GM18502 (cell line): ENCODE measurements around the gene ACIN1.
A peak's percentile ranks its signal among the peaks of the same experiment; 100 is the strongest.

Experiments used
- ATAC-seq: cut with Tn5 transposase; IDR thresholded peaks from one replicate; pipeline ENCODE4 v1.9.1; 2021; ENCODE audit warnings: mild to moderate bottlenecking; ENCODE audit not compliant: unreplicated experiment, poor library complexity

Gene ACIN1

DNA sequence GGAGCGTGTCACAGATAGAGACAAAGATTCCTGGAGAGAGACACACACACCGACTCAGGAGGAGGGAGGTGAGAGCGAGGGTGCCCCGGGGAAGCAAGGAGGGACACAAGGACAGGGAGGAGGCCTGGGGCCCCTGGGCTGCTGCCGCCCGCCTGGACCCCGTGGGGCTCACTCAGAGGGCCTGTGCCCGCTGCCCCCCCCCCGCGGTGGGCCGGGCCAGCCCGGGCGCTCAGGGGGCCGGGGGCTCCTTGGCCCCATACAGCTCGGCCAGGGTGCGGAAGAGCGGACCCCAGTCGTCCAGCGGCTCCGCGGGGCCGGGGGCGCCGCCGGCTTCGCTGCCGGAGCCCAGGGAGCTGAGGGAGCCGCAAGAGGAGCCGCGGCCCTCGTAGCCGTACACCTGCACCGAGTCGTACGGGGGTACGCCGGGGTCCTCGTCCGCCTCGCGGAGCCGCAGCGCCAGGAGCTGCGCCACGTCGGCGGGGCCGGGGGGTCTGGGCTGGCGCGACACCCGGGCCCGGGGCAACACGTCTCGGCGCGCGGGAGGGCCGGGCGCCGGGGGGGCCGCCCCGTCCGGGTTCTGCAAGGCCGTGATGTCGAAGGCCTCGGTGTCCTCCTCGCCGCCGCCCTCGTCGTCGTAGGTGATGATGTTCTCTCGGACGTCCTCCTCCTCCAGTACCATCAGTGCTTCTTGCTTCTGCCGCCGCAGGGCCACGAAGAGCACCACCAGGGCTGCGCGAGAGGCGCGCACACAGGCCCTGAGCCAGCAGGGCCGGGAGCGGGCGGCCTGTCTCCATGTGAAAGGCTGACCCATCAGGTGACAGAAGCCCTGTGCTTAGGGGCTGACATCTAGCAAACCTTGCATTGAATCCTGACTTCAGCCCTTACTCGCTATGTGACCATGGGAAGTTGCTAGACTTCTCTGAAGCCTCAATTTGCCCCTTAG, 46.9 kb downstream of the ACIN1 start:
- no peak for ATAC-seq

DNA sequence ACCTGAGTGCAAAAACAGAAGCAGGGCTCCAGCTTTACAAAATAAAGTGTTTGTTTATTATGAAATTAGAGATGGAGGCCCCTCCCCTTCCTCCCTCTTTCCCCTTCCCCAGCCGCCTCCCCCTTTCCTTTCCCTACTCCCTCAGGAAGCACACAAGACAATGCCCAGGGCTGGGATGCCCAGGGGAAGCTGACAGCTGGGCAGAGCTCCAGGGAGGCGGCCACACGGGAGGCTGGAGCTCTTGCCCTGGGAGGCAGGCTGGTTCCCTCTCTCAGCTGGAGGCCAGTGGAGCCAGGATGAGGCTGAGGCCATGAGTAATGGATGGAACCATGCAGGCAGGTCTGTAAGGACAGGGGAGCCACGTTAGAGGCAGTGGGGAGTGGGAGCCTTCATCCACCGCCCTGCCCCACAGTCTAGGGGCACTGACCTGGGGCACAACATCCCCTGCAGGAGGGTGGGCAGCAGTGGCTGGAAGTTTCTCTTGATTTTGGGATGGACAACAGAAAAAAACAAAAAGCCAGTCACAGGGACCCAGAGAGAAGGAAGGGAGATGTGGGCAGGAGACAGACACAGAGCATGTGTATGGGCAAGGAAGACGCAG, 47.8 kb downstream of the ACIN1 start:
- ATAC-seq: no peak

DNA sequence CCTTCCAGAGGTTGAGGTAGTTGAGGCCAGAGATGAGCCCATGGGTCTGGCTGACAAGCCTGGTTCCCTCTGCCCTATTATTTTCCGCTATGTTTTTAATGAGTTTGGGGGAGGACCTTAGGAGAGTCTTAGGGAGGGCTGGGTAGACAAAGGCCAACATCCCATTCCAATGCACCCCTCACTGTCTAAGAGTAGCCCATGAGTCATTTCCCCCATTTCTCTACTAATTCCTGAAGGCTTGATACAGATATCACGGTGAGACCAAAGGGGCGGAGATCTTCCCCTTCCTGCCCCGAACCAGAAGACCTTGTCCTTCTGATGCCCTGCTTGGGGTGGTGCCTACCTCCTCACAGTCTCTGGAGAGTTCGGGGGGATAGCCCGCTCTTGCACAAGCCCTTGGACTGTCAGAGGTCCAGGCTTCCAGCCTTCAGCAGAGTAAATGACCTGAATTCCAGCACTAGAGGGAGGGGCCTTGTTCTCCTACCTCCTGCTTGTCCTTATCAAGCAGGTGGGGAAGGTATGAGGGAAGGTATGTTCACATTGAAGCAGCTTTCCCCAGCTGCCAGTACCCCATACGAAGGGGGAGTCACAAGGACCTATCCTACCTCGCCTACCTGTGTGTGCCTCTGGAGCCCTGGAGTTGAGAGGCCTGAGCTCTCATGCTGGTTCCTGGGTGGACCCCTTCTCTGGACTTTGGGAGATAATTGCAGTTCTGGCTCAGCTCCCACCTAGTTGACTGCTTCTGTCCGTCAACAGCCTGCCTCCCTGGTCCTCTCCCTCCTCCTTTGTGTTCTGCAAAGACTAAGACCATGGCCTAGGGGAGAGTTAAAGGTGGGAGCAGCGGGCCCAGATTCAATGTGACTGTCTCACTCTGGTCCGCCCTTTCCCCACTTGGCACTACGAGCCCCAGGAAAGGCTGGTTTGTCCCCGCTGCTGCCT, 49.2 kb downstream of the ACIN1 start:
- no peak for ATAC-seq

DNA sequence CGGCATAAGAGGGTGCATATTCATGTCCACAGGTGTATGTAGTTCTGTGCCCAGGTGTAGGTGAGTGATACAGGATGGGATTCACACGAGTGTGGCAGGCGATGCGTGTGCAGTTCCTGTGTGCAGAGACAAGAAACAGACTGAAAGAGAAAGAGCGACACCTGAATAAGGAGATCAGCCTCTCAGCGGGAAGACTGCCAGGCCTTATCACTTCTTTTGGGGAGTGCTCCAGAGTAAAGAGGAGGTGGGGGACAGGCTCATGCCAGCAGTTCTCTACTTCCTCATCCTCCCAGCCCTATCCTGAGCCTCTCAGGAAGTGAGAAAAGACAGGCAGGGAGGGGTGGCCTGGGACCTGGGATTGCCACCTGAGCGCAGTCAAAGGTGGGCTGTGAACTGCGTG, 50.1 kb downstream of the ACIN1 start:
- ATAC-seq: no peak

DNA sequence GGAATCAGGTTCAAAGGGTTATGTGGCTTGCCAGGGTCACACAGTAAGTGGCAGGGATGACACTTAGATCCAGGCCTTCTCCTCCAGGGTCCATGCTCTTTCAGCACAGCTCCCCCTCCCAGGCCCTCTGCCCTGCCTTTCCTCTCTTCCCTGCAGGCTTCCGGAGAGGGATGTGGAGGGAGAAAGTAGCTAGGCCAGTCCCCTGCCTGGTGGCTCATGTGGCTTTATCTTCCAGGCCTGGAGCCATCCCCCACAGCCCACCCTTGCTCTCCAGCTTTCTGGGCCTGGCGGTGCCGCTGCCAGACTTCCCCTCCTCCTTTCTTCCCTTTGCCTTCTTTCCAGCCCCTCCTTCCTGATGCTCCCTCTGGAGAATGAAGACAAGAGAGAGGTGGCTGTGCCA, 51.2 kb downstream of the ACIN1 start:
- no peak for ATAC-seq

DNA sequence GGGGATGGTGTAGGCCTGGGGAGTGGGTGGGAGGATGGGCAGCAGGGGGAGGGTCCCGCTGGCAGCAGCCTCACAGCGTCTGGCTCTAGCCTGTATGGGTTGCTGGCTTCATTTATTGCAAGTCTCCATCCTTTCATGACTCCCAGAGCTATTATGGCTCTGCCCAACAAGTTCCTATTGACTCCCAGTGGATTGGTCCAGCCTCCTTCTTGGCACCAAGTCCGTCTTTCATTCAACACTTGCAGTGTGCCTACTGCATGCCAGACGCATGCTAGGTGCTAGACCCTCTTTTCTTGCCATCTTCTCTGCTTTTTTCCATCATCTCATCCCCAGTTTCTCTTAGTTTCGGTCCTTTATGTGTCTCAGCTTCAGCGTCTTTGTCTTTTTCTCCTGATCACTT, 51.8 kb downstream of the ACIN1 start:
- no peak for ATAC-seq

DNA sequence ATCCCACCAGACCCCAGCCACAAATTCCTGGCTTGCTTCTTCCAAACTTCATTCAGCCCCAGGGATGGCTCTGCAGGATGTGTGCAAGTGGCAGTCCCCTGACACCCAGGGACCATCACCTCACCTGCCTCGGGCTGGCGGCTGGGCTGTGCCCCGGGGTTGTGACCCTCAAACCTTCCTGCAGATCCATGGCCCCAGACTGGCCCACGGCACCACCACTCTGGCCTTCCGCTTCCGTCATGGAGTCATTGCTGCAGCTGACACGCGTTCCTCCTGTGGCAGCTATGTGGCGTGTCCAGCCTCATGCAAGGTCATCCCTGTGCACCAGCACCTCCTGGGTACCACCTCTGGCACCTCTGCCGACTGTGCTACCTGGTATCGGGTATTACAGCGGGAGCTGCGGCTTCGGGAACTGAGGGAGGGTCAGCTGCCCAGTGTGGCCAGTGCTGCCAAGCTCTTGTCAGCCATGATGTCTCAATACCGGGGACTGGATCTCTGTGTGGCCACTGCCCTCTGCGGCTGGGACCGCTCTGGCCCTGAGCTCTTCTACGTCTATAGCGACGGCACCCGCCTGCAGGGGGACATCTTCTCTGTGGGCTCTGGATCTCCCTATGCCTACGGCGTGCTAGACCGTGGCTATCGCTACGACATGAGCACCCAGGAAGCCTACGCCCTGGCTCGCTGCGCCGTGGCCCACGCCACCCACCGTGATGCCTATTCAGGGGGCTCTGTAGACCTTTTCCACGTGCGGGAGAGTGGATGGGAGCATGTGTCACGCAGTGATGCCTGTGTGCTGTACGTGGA, 52.6 kb downstream of the ACIN1 start, which contains the start of gene PSMB11:
Gene PSMB11, plus strand, starts transcription at position 51 of the 804 bp plus-strand sequence. Its CDS starts 14 bp downstream, at position 65.
- no peak for ATAC-seq

DNA sequence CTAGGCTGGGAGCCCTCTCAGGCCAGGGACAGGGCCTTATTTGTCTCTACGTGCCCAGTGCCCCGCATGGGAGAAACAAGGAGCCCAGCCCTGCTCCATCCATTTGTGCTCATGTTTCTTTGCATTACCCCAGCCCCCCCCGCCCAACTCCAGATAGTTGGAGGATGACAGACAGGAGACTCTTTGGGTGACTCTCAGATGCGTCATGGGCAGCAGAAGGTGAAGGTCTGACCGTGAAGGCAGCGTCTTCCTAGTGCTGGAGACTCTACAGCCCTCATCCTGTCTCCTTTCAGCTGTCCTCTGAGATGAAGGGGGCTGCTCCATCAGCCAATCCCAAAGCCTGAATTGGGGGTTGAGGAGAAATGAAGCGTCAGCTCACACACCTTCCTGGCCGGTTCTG, 53.2 kb downstream of the ACIN1 start:
- no peak for ATAC-seq

DNA sequence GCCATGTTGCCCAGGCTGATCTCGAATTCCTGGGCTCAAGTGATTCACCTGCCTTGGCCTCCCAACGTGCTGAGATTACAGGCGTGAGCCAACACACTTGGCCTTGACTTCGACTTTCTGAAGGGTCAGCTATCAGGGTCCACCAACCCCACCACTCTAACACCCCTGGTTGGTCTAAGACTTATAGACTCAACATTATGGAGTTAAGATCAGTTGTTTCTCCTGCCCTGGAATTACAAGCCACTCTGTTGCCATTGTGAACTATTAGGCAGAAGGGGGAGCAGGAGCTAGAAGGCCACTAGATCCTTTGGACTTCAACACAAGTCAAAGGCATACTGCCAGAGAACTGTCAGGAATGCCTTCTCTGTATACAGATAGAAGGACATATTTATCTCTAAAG, 54.8 kb downstream of the ACIN1 start:
- no peak for ATAC-seq

DNA sequence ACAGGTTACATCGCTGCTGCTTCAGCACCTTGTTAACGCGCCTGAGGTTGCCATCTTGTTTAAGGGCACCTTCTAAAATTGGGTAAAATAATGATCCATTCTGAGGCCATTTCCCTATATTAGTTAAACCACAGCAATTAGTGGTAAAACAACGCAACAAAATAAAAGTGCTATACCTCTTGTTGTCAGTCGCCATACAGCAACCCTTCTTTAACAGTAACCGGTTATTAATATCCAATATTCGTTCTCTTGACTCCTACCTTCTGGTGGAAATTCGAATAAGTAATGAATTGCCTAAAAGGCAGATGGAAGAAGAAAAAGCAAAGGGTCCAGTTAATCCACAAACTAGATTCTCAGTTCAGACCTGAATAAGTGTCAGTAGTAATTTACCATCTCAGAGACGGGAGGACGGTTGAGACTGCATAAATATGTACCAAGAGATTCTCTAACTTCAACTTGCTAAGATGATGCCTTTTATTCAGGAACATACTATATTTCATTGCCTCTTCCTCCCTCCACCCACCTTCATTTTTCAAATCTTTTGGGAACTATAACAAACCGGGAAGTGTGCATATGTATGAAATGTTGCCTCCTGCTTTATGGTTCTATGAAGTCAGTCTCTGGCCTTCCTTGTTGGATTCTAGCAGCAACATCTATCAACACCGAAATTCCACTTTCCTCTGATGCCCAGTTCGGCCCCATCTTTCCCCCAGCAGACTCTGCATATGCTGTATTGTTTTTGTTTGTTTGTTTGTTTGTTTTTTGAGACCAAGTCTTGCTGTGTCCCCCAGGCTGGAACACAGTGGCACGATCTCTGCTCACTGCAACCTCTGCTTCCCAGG, 59.4 kb downstream of the ACIN1 start:
- ATAC-seq: no peak

DNA sequence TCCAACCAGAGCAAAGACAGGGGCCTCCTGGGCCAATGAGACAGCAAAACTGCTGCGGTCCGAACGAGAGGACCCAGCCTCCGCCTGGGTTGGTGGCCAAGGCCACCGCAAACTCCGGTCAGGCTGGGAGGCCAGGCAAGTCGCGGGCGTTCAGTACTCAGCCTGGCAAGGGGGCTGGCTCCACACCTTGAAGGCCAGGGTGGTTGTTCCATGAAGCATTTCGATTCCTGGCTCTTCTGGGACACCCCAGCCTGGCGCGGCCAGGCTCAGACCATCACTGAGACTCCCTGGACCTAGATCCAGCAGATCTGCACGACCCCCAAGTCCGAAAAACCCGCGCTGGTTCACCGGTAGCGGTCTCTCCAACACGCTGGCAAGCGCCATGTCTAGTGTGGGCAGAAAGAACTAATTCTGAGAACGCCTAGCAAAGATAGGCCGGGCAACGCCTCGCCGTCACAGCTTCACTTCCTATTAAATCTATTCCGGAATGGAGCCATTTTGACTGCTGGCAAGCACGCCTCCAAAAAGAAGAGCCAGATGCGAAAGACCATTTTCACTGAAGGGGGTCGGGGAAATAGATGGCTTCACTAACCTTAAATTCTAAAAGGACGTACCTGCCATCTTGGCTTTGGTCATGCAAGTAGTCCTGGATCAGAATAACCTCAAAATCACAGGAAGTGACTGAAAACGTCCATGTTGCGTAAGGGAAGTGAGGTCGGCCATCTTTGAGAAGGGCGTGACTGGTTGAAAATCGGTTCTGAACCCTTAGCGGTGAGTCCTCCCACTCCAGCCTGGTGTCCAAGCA, 60.2 kb downstream of the ACIN1 start, which contains the start of gene PSMB5:
Gene PSMB5, minus strand, starts transcription at position 403 of the 805 bp plus-strand sequence. Its CDS starts 19 bp downstream, at position 384.
- peak; percentile 93 for ATAC-seq

DNA sequence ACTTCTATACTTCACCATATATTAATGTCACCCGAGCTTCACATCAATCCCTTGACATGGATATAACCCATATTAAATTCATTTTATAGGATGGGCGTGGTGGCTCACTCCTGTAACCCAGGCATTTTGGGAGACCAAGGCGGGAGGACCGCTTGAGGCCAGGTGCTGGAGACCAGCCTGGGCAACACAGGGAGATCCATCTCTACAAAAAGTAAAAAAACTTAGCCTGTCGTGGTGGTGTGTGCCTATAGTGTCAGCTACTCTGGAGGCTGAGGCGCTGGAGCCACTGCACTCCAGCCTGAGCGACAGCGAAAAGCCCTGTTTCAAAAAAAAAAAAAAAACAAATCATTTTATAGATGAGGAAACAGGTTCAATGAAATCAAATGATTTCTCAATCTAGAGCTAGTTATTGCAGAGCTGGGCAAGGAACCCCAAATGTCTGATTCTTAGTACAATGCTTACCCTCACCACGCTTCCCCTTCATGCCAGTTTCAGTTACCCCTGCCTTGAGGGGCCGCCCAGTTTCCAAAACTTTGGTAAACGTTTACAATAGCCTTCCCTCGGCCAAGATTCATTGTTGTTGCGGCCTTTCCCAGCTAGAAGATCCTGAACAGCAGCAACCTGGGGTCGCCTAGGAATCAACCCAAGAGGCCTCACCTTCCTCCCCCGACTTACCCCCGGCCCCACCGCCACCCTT, 61.0 kb downstream of the ACIN1 start:
- no peak for ATAC-seq

DNA sequence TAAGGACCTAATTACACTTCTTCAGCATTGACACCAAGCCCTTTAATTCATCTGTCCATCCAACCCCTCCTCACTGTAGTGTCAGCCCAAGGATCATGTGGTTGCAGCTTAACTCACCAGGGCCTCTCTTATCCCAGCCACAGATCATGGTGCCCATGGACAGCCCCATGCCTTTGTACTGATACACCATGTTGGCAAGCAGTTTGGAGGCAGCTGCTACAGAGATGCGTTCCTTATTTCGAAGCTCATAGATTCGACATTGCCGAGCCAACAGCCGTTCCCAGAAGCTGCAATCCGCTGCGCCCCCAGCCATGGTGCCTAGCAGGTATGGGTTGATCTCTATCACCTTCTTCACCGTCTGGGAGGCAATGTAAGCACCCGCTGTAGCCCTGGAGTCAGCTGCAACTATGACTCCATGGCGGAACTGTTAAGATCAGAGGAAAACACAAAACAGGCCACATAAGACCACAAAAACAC, 61.6 kb downstream of the ACIN1 start:
- ATAC-seq: no peak

DNA sequence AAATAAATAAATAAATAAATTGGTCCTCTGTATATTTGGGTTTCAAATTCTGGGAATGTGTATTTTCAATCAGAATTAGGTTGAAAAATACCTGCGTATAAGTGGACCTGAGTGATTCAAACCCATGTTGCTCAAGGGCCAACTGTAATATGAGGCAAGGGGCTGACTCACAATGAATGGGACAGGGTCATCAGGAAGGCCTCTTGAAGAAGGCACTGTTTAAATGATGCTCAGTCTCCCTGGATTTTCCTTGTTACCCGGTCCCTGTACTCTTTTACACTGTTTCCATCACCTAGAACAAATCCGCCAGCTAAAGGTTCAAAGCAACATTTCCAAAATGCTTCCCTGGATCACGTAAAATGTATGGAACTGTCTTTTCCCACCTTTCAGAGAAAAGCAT, 64.0 kb downstream of the ACIN1 start:
- ATAC-seq: no peak

DNA sequence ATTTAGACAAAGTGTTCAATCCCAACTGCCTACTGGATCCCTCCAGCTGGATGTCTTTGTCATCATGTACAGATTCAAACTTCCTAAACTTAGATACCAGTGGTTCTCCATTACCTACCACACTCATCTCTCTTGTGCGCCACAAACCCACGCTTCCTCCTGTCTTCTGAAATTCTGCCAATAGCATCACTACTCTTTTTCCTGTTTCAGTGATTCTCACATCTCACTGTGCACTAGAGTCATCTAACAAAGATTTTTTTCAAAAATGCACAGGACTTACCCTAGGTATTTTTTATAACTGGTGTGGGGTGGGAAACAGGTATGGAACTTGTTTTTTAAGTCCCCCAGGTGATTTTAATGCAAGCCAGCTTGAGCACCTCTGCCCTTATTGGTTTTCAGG, 66.1 kb downstream of the ACIN1 start:
- no peak for ATAC-seq

DNA sequence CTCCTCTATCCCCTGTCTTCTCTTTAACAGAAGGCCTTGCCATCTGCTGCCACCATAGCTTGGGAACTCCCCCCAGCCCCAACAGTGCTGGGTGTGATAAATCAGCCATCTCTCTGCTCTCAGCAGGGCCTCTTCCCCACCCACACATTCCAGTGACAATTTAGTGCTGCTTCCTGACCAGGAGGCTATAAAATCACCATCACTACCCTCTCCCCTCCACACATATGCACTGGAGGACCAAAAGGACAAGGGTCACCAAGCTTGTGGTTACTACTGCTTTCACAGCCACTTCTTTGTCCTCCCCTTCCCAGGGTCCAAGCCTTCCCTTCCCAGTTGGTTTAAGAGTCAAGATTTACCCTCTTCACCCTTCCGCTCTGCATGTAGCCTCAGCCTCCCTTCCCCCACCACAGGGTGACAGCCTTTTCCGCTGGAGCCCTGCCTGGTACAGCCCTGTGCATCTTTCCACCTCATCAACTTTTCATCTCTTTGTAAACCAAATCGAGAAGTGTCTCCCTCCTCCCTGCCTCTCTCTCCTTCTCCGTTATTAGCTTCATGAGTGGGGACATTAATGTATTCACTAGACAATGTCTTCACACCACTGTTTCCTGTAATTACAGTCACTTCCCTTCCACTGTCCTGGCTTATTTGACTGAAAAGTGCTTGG, 69.7 kb downstream of the ACIN1 start:
- ATAC-seq: no peak

DNA sequence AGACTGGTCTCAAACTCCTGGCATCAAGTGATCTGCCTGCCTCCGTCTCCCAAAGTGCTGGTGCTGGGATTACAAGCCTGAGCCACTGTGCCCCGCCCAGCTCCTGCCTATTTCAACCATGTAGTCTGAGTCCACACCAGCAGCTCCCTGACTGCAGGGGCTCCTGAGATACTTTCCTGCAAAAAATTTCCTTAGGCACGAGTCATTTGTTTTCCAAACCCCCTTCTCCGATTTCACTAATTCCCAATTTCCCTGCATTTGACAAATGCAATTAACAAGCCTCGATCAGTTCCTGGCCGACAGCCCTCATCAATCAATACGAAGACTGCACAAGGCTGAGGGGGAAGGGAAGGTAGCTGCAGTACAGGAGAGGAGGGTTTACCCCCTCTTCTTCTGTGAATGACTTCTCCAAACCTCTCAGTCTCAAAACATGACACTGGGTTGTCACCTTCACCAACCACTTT, 70.3 kb downstream of the ACIN1 start:
- ATAC-seq: no peak
